Activated CD4-positive, alpha-beta T cell treated with anti-CD3 and anti-CD28 coated beads for 24 hours (primary cell): Measurements from ENCODE around the gene FOXD4L6.
"Not testable (repeated sequence)": the region's sequence is repeated elsewhere in the genome, so short reads cannot be mapped to it uniquely, and the experiment has no call there.

ENCODE experiments used
- DNase-seq, 2 donors: peaks; one replicate each; pipeline ENCODE4 v3.0.0-alpha.2; 2020; ENCODE audit warnings: low read depth in 2 of 2

FOXD4L6 gene

DNA sequence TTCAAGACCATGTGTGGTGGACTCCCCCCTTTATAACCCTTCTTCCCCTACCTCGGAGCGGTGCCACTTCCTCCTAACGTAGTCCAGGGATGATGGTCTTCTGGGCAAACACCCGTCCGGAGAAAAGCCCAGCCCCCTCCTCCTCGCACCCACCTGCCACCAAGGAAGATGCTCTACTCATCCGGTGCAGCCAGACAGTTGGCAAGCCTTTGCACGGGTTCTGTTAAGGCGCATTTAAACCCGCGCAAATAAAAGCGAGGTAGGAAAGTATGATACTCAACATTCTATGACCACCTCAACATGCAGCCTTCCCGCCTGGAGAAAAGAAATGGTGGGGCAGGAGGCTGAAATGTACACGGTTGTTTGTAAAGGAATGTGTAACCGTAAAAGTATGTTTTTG is at the start of gene FOXD4L6:
Gene FOXD4L6 (minus strand): TSS at position 101 of the 400 bp plus-strand sequence. CDS start 298 bp downstream, outside the sequence.
- DNase-seq = not testable (repeated sequence)

- not testable (repeated sequence) for DNase-seq
These were observed 46.5 kb upstream of the FOXD4L6 start for GRCh38 chr9:41174994-41175393.

DNA sequence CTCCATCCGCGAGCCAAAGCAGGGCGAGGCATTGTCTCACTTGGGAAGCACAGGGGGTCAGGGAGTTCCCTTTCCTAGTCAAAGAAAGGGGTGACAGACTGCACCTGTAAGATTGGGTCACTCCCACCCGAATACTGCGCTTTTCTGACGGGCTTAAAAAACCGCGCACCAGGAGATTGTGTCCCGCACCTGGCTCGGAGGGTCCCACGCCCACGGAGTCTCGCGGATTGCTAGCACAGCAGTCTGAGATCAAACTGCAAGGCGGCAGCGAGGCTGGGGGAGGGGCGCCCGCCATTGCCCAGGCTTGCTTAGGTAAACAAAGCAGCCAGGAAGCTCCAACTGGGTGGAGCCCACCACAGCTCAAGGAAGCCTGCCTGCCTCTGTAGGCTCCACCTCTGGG is 21.6 kb upstream of the FOXD4L6 start:
- DNase-seq = not testable (repeated sequence)

- DNase-seq = not testable (repeated sequence)
These were observed 13.4 kb upstream of the FOXD4L6 start for GRCh38 chr9:41141878-41142277.

DNA sequence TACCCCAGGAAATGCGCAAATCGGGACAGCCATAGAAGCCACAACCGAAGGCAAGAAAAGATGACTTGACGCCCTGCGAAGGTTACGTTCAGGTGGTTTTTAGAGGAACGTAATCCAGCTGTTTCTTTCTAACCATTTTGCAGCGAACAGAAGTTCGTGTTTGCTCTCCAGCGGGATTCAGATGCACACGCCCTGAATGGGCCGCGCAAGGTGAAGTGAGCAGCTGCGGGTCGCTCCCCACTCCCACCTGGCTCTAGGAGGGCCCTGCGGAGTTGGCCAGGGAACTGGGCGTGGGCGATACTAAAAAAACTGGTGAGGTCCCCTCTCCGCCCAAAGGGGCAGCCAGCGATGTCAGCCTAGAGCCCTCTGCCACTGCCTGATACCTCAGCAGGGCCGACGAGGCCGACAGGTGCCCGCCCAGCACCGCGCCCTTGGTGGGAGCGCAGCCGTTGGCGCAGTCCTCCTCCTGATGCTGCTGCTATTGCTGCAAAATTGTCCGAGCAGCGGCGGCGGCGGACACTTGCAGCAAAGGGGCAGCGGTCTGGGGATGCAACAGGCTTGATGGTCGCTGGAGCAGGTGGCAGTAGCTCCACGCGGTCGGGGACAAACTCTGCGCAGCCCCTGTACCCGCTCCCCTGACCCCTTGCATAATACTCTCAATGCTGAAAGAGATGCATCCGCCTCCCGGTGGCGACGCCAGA is 1.6 kb downstream of the FOXD4L6 start:
- not testable (repeated sequence) for DNase-seq

DNA sequence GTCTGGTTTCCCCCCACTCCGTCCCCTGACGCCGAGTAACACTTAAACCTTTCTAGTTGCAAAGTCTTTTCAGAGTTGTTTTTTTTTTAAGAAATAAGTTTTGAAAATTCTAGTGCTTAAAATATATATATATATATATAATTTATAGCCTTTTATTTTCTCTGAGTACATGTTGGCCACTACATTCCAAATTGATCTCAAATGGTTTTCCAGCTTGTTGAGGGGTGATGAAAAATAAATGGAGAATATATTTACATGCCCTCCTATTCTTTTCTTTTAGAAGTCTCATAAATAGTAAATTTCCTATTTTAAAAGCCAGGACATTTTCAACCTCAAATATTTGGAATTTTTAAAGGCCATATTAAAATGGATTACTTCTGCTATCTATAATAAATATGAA is 2.5 kb downstream of the FOXD4L6 start:
- not testable (repeated sequence) for DNase-seq

DNA sequence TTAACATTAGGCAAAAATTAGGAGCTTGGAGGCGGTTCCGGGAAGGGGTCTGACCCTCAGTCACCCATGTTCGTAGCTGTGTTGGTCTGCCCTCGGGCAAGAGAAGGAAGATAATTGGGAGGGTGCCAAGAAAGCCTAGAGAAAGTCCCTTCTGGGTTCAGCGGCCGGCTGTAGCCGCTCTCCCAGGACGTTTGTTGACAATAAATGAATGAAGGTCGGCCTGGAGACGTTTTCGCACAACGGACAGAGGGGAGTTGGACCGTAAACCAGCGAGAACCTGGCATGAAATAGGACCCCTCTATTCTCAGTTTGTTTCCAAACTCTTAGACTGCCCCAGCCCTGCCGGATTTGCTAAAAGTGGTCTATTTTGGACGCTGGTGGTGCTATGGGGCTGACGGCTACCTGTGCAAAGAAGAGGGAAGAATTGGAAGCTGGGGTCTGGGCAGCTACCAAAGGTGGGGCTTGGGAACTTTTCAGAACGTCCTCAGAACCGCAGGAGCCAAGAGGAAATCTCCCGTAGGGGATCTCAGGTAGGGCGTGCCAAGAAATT is 3.3 kb downstream of the FOXD4L6 start:
- not testable (repeated sequence) for DNase-seq

DNA sequence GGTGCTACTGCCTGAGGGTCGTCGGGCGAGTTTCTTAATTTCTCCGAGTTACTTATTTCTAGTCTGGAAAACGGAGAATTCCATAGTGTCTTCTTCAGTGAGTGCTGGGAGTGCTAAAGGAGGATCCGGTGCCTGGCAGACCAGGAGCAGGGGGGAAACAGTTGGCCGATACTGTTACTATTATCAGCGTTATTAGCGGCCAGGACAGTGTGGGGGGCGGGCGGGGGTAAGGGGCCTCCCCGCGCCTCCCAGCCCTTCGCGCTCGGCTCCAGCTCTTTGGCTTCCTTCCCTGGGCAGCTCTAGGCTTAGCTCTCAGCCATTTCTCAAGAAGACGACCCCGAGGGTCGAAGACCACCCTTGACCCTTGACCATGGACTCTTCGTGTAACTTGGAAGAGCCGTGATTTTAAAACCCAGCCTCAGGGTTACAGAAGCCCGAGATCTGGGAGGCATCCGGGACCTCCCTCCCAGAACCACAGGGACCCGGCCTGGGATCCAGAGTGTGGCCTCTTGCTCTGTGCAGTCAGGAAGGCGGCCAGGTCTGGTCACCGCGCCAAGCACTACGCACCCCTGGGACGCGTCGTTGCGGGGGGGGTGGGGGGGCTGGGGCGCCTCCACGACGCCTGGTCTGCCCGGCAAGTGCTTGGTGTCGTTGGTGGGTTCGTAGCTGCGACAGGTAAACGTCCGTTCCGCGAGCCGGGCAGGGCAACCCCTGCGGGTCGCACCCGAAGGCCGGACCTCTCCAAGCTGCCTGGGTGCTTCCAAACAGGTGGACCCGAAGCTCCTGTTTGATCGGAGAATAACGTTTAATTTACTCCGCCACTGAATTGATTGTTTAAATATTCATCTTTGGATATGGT is 4.0 kb downstream of the FOXD4L6 start:
- DNase-seq = not testable (repeated sequence)

GRCh38 chr9:41123812-41124211 is 4.7 kb downstream of the FOXD4L6 start:
- not testable (repeated sequence) for DNase-seq

DNA sequence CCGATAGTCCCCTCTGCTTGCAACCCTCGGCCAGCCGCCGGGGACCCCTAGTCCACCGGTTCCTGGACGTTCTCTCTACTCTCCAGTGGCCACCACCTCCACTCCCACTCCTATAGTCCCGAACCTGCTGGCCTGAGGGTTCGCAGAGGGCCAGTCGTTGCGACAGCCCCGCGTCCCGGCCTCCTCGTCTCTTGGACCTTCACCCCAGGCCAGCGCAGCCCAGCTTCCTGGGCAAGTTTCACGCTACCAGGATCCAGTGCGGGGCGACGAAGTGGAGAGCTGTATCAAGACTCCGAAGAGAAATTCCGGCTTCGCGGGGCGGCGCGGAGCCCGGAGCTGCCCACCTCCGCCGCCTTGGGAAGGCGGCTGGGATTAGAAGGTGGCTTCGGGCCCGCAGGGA is 5.1 kb downstream of the FOXD4L6 start:
- DNase-seq = not testable (repeated sequence)

GRCh38 chr9:41120696-41121095 is 7.8 kb downstream of the FOXD4L6 start:
- not testable (repeated sequence) for DNase-seq

GRCh38 chr9:41119719-41120118 is 8.8 kb downstream of the FOXD4L6 start:
- DNase-seq = not testable (repeated sequence)

DNA sequence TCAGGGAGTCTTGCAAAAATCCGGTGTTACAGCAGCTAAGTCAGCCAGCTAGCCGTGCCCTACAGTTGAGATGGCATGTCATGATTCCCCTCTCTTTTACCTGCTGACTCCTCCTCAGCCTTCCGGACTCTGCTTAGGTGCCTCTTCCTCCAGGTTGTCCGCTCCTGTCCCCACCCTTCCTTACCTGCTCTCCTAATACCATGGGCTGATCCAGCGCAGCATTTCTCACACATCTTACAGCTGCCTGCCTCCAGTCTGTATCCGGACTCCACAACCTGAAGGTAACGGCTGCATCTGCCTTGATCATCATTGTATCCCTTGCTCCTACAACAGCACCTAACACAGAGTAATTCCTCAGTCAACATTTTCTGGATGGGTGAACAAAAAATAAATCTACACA is 9.2 kb downstream of the FOXD4L6 start:
- not testable (repeated sequence) for DNase-seq

GRCh38 chr9:41113348-41113747 is 15.1 kb downstream of the FOXD4L6 start:
- not testable (repeated sequence) for DNase-seq

GRCh38 chr9:41111414-41111813 is 17.1 kb downstream of the FOXD4L6 start:
- DNase-seq = not testable (repeated sequence)

GRCh38 chr9:41110913-41111312 is 17.6 kb downstream of the FOXD4L6 start:
- not testable (repeated sequence) for DNase-seq

DNA sequence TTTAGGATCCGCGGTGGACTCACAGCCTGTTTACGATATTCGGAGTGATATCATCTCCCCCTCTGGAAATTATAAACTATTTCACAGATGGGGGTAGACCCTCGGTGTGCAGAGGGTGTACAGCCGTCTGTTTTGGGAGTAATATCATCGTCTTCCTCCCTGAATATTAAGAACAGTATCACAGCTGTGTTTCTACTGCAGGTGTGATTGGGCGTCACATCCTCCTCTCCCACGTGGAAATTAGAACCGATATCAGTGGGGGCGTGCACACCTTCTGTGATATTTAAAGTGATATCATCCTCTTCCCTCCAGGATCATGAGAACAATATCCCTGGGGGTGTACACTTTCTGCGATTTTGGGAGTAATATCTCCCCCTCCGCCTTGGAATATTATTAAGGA is 19.2 kb downstream of the FOXD4L6 start:
- not testable (repeated sequence) for DNase-seq

GRCh38 chr9:41108816-41109215 is 19.7 kb downstream of the FOXD4L6 start:
- DNase-seq = not testable (repeated sequence)

GRCh38 chr9:41106472-41107116 is 21.9 kb downstream of the FOXD4L6 start:
- DNase-seq = not testable (repeated sequence)

DNA sequence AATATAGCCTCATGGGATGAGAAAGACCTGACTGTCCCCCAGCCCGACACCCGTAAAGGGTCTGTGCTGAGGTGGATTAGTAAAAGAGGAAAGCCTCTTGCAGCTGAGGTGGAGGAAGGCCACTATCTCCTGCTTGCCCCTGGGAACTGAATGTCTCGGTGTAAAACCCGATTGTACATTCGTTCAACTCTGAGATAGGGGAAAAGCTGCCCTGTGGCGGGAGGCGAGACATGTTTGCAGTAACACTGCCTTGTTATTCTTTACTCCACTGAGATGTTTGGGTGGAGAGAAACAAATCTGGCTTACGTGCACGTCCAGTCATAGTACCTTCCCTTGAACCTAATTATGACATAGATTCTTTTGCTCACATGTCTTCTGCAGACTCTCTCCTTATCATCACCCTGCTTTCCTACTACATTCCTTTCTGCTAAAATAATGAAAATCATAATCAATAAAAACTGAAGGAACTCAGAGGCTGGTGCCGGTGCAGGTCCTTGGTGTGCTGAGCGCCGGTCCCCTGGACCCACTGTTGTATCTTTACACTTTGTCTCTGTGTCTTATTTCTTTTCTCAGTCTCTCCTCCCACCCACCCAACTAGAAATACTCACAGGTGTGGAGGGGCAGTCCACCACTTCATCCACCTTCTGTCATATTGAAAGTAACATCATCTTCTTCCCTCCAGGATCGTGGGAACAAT is 22.8 kb downstream of the FOXD4L6 start:
- not testable (repeated sequence) for DNase-seq

GRCh38 chr9:41104542-41104941 is 23.9 kb downstream of the FOXD4L6 start:
- not testable (repeated sequence) for DNase-seq
